Loucy (cell line): ENCODE measurements around the gene PARD3B.

ENCODE experiments used
- H2AFZ ChIP-seq: fragments of 200-600 bp; sonication (generic); 2 replicates; pipeline ENCODE4 v1.6.0; 2016; ENCODE audit warnings: antibody characterized with exemption, mild to moderate bottlenecking, low read length, moderate library complexity
- H3F3A ChIP-seq: fragments of 200-600 bp; 2 replicates; pipeline ENCODE4 v1.6.0; 2016; ENCODE audit warnings: antibody characterized with exemption, low read depth, mild to moderate bottlenecking
- H3K27me3 ChIP-seq: fragments of 200-600 bp; sonication (generic); 2 replicates; pipeline ENCODE4 v1.6.1; 2014; ENCODE audit warnings: low read length, mild to moderate bottlenecking; ENCODE audit not compliant: insufficient read depth, poor library complexity, severe bottlenecking
- H3K36me3 ChIP-seq: fragments of 200-600 bp; sonication (generic); 2 replicates; pipeline ENCODE4 v1.6.1; 2016; ENCODE audit warnings: low read length; ENCODE audit not compliant: insufficient read depth
- H3K4me1 ChIP-seq: fragments of 200-600 bp; sonication (generic); 2 replicates; pipeline ENCODE4 v1.5.1; 2014; ENCODE audit warnings: low read length, mild to moderate bottlenecking; ENCODE audit not compliant: insufficient read depth, poor library complexity, severe bottlenecking
- H3K4me2 ChIP-seq: fragments of 200-600 bp; sonication (generic); 2 replicates; pipeline ENCODE4 v1.6.0; 2014; ENCODE audit warnings: antibody characterized with exemption, low read length, low read depth, mild to moderate bottlenecking; ENCODE audit not compliant: poor library complexity, severe bottlenecking
- H3K4me3 ChIP-seq: fragments of 200-600 bp; sonication (generic); 2 replicates; pipeline ENCODE4 v1.5.1; 2014; ENCODE audit warnings: low read length, mild to moderate bottlenecking, mixed read lengths; ENCODE audit not compliant: poor library complexity, severe bottlenecking
- H3K79me2 ChIP-seq: fragments of 200-600 bp; sonication (generic); 2 replicates; pipeline ENCODE4 v1.6.1; 2014; ENCODE audit warnings: low read length; ENCODE audit not compliant: insufficient read depth
- H3K9ac ChIP-seq: fragments of 200-600 bp; sonication (generic); 2 replicates; pipeline ENCODE4 v1.6.0; 2014; ENCODE audit warnings: mild to moderate bottlenecking, low read depth, low read length, moderate library complexity; ENCODE audit not compliant: poor library complexity, severe bottlenecking
- H3K9me2 ChIP-seq: fragments of 200-600 bp; sonication (generic); replicated peaks from 2 replicates; pipeline ENCODE4 v1.6.1; 2016; ENCODE audit warnings: low read depth, low read length, mixed read lengths
- H3K9me3 ChIP-seq: fragments of 200-600 bp; sonication (generic); 2 replicates; pipeline ENCODE4 v1.6.1; 2014; ENCODE audit warnings: mild to moderate bottlenecking, antibody characterized with exemption, low read length, low read depth; ENCODE audit not compliant: insufficient read depth
- H4K20me1 ChIP-seq: fragments of 200-600 bp; sonication (generic); 2 replicates; pipeline ENCODE4 v1.6.0; 2014; ENCODE audit warnings: antibody characterized with exemption, low read length, mild to moderate bottlenecking; ENCODE audit not compliant: insufficient read depth, poor library complexity, severe bottlenecking
- EZH2phosphoT487 ChIP-seq: fragments of 200-600 bp; IDR thresholded peaks from 2 replicates; pipeline ENCODE4 v1.6.1; 2018; ENCODE audit warnings: antibody characterized with exemption, mild to moderate bottlenecking, moderate library complexity, borderline replicate concordance
- TF ChIP-seq, protein P1 (sequence below): fragments of 200-600 bp; sonication (generic); conservative IDR thresholded peaks from 2 replicates; pipeline ENCODE4 v1.5.1; 2014; ENCODE audit warnings: mild to moderate bottlenecking, antibody characterized with exemption, low read length

Gene PARD3B

DNA sequence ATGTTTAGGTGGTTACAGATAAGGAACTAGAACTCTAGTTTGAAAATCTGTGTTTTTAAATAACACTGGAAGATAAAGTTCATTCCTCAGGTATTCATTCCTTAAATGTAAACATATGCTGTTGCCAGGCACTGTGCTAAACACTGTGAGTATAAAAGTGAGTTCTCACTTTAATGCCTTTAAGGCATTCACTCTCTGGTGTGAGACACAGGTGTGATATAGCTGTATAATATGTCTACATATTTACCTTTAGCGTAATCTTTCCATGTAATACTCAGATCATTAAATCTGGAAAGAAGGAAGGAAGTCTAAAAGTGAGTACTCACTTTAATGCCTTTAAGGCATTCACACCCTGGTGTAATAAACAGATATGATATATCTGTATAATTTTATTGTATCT, 472.6 kb downstream of the PARD3B start:
- TF ChIP-seq, protein P1, sequence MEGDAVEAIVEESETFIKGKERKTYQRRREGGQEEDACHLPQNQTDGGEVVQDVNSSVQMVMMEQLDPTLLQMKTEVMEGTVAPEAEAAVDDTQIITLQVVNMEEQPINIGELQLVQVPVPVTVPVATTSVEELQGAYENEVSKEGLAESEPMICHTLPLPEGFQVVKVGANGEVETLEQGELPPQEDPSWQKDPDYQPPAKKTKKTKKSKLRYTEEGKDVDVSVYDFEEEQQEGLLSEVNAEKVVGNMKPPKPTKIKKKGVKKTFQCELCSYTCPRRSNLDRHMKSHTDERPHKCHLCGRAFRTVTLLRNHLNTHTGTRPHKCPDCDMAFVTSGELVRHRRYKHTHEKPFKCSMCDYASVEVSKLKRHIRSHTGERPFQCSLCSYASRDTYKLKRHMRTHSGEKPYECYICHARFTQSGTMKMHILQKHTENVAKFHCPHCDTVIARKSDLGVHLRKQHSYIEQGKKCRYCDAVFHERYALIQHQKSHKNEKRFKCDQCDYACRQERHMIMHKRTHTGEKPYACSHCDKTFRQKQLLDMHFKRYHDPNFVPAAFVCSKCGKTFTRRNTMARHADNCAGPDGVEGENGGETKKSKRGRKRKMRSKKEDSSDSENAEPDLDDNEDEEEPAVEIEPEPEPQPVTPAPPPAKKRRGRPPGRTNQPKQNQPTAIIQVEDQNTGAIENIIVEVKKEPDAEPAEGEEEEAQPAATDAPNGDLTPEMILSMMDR: no peak
- TF ChIP-seq EZH2phosphoT487: no peak
- H3K27me3 ChIP-seq: no peaks in the 10 kb centered on the region
- no peaks in the 10 kb centered on the region for H3K79me2 ChIP-seq
- no peaks in the 10 kb centered on the region for H4K20me1 ChIP-seq
- no peaks in the 10 kb centered on the region for H3F3A ChIP-seq
- H3K9me3 ChIP-seq: no peaks in the 10 kb centered on the region
- no peaks in the 10 kb centered on the region for H3K9me2 ChIP-seq
- H3K4me2 ChIP-seq: no peak overlapping the region
- no peak overlapping the region for H2AFZ ChIP-seq
- H3K36me3 ChIP-seq: no peaks in the 10 kb centered on the region
- no peak overlapping the region for H3K4me3 ChIP-seq
- H3K9ac ChIP-seq: no peak overlapping the region
- peaks cover 14% of the 10 kb centered on the region for H3K4me1 ChIP-seq

DNA sequence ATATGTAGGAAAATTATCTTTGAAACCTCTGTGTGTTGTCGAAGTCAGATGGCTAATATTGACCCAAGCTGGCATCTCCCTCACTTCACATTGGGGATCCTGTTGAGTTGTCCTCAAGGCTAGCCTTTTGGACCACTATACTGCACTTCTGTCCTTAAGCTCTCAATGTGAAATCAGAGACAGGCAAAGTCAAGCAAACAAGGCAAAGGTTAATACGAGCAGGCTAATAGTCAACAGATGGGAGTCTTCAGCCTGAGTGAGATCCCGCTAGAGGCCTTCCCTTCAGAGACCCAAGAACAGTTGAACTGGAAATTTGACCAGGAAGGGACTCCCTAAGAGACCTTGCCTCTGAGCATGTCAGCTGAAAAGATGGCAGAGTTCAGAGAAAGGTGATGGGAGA, 475.4 kb downstream of the PARD3B start:
- no peaks in the 10 kb centered on the region for H3K9me2 ChIP-seq
- H2AFZ ChIP-seq: no peak overlapping the region
- H3K79me2 ChIP-seq: no peaks in the 10 kb centered on the region
- no peaks in the 10 kb centered on the region for H3K4me1 ChIP-seq
- no peak overlapping the region for H3K9ac ChIP-seq
- TF ChIP-seq, protein P1: no peak
- TF ChIP-seq EZH2phosphoT487: no peak
- H3K27me3 ChIP-seq: no peaks in the 10 kb centered on the region
- H3K36me3 ChIP-seq: no peaks in the 10 kb centered on the region
- no peaks in the 10 kb centered on the region for H4K20me1 ChIP-seq
- no peaks in the 10 kb centered on the region for H3K9me3 ChIP-seq
- no peak overlapping the region for H3K4me2 ChIP-seq
- no peak overlapping the region for H3K4me3 ChIP-seq
- H3F3A ChIP-seq: no peaks in the 10 kb centered on the region

DNA sequence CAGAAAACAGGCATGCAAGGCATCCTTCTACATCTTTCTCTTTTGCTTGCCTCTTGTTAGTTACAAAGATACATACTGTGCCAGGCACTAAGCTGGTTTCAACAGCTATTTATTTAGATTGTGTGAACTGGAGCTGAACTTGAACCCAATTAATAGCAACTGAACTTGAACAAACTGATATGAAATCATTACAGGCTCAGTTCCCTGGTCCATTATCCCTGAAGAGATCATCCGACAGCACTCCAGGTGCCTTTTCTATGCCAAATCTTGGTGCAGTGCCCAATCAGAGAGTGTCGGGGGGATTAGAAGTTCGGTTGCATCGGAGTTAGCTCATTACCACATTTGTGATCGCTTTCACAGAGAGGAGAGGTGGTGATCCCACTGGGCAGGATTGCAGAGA, 477.6 kb downstream of the PARD3B start:
- Histone ChIP-seq H3K9me2 (no peaks in the 10 kb centered on the region), H4K20me1 (no peaks in the 10 kb centered on the region), H3K4me2 (no peak overlapping the region), H3K36me3 (no peaks in the 10 kb centered on the region), H3F3A (no peaks in the 10 kb centered on the region), H3K4me3 (no peak overlapping the region), H3K9me3 (no peaks in the 10 kb centered on the region), H3K79me2 (no peaks in the 10 kb centered on the region), H3K9ac (no peak overlapping the region), H2AFZ (no peak overlapping the region), H3K27me3 (no peaks in the 10 kb centered on the region), H3K4me1 (no peaks in the 10 kb centered on the region)
- no peak for TF ChIP-seq EZH2phosphoT487
- TF ChIP-seq, protein P1: no peak
